Measurements from ENCODE around the gene CTXND1. TPM values are rescaled to one million over a fixed set of nuclear protein-coding genes. Genes with fewer than 3 reads are reported as not detected.
"Not testable (repeated sequence)": the region's sequence is repeated elsewhere in the genome, so short reads cannot be mapped to it uniquely, and the experiment has no call there.

Gene CTXND1
- total RNA-seq: not detected

DNA sequence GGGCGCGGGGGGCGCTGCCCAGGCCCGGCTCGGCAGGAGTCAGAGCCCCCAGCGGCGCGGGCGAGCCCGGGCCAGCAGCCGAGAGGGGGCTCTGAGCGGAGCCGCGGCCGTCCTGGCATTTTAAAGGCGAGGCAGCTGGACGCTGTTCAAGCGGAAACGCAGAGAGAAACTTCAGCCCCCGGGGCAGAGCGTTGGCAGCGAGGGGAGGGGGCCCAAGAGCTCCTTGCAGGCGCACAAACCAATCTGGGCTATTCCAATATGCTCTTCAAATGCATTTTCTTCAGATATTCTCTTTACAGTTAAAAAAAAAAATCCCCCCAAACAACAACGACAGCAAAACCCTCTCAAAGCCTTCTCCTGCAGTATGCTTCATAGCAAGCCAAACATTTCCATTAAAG is at the start of gene CTXND1:
Gene CTXND1, minus strand, starts transcription at position 93 of the 398 bp plus-strand sequence. CDS start 50,264 bp downstream, outside the sequence.
- intact Hi-C loops (cut with DNase I, micrococcal nuclease): no loop called here
- DNase-seq: no peak
- H3K27me3 Mint-ChIP-seq: peaks cover 57% of the 10 kb centered on the region
- ATAC-seq: no peak
- H3K9me3 Mint-ChIP-seq (ENCODE audit: low read depth): no peaks in the 10 kb centered on the region
- ChIA-PET POLR2A (no interaction called here), CTCF (no interaction called here)
- H3K27ac Mint-ChIP-seq: no peak within 1 kb of the TSS
- no peaks in the 10 kb centered on the region for H3K36me3 Mint-ChIP-seq (ENCODE audit: low read depth)
- peak within 1 kb of the TSS; percentile 34 for H3K4me3 Mint-ChIP-seq
- peaks cover 8% of the 10 kb centered on the region for H3K4me1 Mint-ChIP-seq

GRCh38 chr15:80301472-80301871 is 49.5 kb upstream of the CTXND1 start:
- H3K4me3 Mint-ChIP-seq: no peak overlapping the region
- CTCF ChIA-PET: no interaction called here
- H3K27ac Mint-ChIP-seq: no peak overlapping the region
- no peaks in the 10 kb centered on the region for H3K9me3 Mint-ChIP-seq (ENCODE audit: low read depth)
- H3K36me3 Mint-ChIP-seq (ENCODE audit: low read depth): no peaks in the 10 kb centered on the region
- ATAC-seq (no peak), DNase-seq (no peak)
- peaks cover 8% of the 10 kb centered on the region for H3K27me3 Mint-ChIP-seq
- POLR2A ChIA-PET: no interaction called here
- intact Hi-C loops (cut with DNase I, micrococcal nuclease): no loop called here
- no peaks in the 10 kb centered on the region for H3K4me1 Mint-ChIP-seq

- H3K27ac Mint-ChIP-seq; POLR2A ChIA-PET; CTCF ChIA-PET; DNase-seq; ATAC-seq; intact Hi-C loops (cut with DNase I, micrococcal nuclease); H3K27me3 Mint-ChIP-seq; H3K4me3 Mint-ChIP-seq; H3K36me3 Mint-ChIP-seq (ENCODE audit: low read depth); H3K4me1 Mint-ChIP-seq; H3K9me3 Mint-ChIP-seq (ENCODE audit: low read depth): not testable (repeated sequence)
These were observed 43.8 kb upstream of the CTXND1 start for GRCh38 chr15:80295777-80296176.

- no peak overlapping the region for H3K4me3 Mint-ChIP-seq
- no peaks in the 10 kb centered on the region for H3K36me3 Mint-ChIP-seq (ENCODE audit: low read depth)
- no peak for DNase-seq
- intact Hi-C loops (cut with DNase I, micrococcal nuclease): no loop called here
- H3K27me3 Mint-ChIP-seq: peaks cover 15% of the 10 kb centered on the region
- no peaks in the 10 kb centered on the region for H3K9me3 Mint-ChIP-seq (ENCODE audit: low read depth)
- H3K27ac Mint-ChIP-seq: no peak overlapping the region
- CTCF ChIA-PET: no interaction called here
- no peak for ATAC-seq
- peaks cover 4% of the 10 kb centered on the region for H3K4me1 Mint-ChIP-seq
- POLR2A ChIA-PET: no interaction called here
These were observed 40.1 kb upstream of the CTXND1 start for GRCh38 chr15:80292079-80292478.

DNA sequence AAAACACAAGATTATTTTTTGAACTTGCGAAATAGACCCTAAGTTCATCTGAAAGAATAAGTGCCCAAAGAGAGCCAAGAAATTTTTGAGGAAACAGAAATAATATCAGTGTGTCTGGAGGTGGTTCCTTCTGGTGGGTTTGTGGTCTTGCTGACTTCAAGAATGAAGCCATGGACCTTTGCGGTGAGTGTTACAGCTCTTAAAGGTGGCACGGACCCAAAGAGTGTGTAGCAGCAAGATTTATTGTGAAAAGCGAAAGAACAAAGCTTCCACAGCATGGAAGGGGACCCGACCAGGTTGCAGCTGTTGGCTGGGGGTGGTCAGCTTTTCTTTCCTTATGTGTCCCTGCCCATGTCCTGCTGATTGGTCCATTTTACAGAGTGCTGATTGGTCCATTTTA is 38.9 kb upstream of the CTXND1 start:
- DNase-seq; H3K27ac Mint-ChIP-seq; H3K9me3 Mint-ChIP-seq (ENCODE audit: low read depth); H3K4me3 Mint-ChIP-seq; ATAC-seq; POLR2A ChIA-PET; intact Hi-C loops (cut with DNase I, micrococcal nuclease); H3K4me1 Mint-ChIP-seq; CTCF ChIA-PET; H3K36me3 Mint-ChIP-seq (ENCODE audit: low read depth): not testable (repeated sequence)
- H3K27me3 Mint-ChIP-seq: peaks cover 26% of the 10 kb centered on the region

GRCh38 chr15:80289528-80290495 is 37.8 kb upstream of the CTXND1 start:
- no peak overlapping the region for H3K4me3 Mint-ChIP-seq
- CTCF ChIA-PET: interaction anchor here (0.6 to 0.7 kb wide), 3 partner anchors 102 to 900 kb away, joined by 3 read pairs; no protein-coding TSS in a partner anchor
- POLR2A ChIA-PET: no interaction called here

DNA sequence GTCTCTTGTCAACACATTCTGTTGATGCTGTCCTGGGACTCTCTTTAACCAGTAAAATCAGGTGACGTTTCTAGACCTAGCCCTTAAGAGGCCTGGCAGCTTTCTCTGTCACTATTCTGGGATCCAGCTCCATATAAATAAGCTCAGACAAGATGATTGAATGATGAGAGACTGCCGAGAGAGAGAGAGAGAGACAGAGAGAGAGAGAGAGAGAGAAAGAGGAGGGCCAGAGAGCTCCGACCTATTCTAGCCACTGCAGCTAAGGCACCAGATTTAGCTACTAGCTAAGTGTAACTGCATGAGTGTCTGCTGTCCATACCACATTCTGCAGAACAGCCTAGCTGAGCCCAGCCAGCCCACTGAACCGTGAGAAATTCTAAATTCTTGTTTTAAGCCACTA is 36.1 kb upstream of the CTXND1 start:
- Mint-ChIP-seq H3K27me3 (peaks cover 24% of the 10 kb centered on the region), H3K36me3 (ENCODE audit: low read depth) (no peaks in the 10 kb centered on the region), H3K27ac (no peak overlapping the region), H3K4me3 (no peak overlapping the region), H3K4me1 (peaks cover 4% of the 10 kb centered on the region), H3K9me3 (ENCODE audit: low read depth) (no peaks in the 10 kb centered on the region)
- DNase-seq (no peak), ATAC-seq (no peak)
- intact Hi-C loops (cut with DNase I, micrococcal nuclease): no loop called here
- ChIA-PET POLR2A (no interaction called here), CTCF (no interaction called here)

More at GRCh38 chr15:80289528-80290495, 37.8 kb upstream of the CTXND1 start:
- DNase-seq (no peak), ATAC-seq (no peak)
- Mint-ChIP-seq H3K27ac (no peak overlapping the region), H3K4me1 (peaks cover 4% of the 10 kb centered on the region), H3K27me3 (peaks cover 27% of the 10 kb centered on the region), H3K36me3 (ENCODE audit: low read depth) (no peaks in the 10 kb centered on the region), H3K9me3 (ENCODE audit: low read depth) (no peaks in the 10 kb centered on the region)
- intact Hi-C loops (cut with DNase I, micrococcal nuclease): no loop called here

DNA sequence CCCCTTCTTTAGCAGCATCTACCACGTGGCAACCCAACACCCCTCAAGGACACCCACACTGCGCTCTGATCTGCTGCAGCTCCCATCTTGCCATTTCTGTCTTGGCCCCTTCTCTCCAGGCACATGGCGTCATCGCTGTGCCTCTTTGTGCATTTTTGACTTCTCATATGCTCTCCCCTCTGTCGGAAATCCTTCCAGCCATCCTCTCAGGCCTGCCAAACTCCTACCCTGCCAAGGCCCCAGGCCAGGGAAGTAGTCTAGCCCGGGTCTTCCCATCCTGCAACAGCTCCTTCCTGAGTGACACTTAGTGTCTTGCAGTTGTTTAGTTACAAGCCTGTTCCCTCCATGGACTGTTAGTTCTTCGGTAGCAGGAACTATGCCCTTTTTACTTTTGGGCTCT is 34.0 kb upstream of the CTXND1 start:
- DNase-seq (no peak), ATAC-seq (no peak)
- POLR2A ChIA-PET: no interaction called here
- intact Hi-C loops (cut with DNase I, micrococcal nuclease): no loop called here
- Mint-ChIP-seq H3K27ac (no peak overlapping the region), H3K36me3 (ENCODE audit: low read depth) (no peaks in the 10 kb centered on the region), H3K4me3 (no peak overlapping the region), H3K27me3 (peaks cover 24% of the 10 kb centered on the region), H3K4me1 (peaks cover 4% of the 10 kb centered on the region), H3K9me3 (ENCODE audit: low read depth) (no peaks in the 10 kb centered on the region)
- CTCF ChIA-PET: no interaction called here

DNA sequence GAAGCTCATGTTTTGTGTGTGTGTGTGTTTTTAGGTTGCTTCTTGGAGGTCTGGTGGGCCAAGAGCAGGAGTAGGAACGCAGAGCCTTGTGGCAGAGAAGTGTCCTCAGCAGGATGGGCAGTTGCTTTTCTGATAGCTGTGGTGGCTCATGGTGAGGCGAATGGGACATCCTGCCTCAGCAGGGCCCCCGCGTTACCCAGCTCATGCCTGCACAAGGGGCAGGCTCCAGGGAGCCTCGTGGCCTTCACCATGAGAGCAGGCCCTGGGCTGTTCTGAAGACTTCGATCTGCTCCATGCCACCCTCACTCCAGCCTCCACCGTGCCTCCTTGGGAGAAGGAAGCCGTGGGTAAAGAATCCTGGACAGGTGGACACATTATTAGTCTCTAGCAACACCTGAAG is 33.4 kb upstream of the CTXND1 start:
- intact Hi-C loops (cut with DNase I, micrococcal nuclease): no loop called here
- no peaks in the 10 kb centered on the region for H3K9me3 Mint-ChIP-seq (ENCODE audit: low read depth)
- H3K4me3 Mint-ChIP-seq: no peak overlapping the region
- POLR2A ChIA-PET: no interaction called here
- peaks cover 2% of the 10 kb centered on the region for H3K4me1 Mint-ChIP-seq
- no peak overlapping the region for H3K27ac Mint-ChIP-seq
- no peaks in the 10 kb centered on the region for H3K36me3 Mint-ChIP-seq (ENCODE audit: low read depth)
- peaks cover 24% of the 10 kb centered on the region for H3K27me3 Mint-ChIP-seq
- no peak for DNase-seq
- CTCF ChIA-PET: no interaction called here
- ATAC-seq: no peak

GRCh38 chr15:80283531-80283930 is 31.5 kb upstream of the CTXND1 start:
- POLR2A ChIA-PET: no interaction called here

DNA sequence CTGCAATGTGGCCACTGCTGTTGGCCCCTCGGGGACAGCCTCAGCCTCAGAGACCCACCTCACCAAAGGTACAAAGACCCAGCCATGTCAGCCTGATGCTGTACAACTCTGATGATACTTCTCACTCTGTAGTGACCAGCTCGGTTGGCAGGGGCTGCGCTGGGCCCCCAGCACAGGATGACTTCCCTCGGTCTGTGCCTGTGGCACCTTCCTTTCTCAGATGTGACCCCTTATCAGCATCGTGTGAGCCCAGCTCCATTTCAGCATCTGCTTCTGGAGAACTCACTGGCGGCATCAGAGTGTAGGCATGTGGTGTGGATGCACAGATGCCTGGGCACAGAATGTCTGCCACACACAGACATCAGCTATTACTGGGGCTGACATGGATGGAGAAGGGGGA is 25.1 kb upstream of the CTXND1 start:
- H3K4me3 Mint-ChIP-seq: no peak overlapping the region
- ChIA-PET CTCF (no interaction called here), POLR2A (no interaction called here)
- intact Hi-C loops (cut with DNase I, micrococcal nuclease): no loop called here
- H3K9me3 Mint-ChIP-seq (ENCODE audit: low read depth): no peaks in the 10 kb centered on the region
- H3K27ac Mint-ChIP-seq: no peak overlapping the region
- H3K36me3 Mint-ChIP-seq (ENCODE audit: low read depth): no peaks in the 10 kb centered on the region
- DNase-seq (no peak), ATAC-seq (no peak)
- H3K4me1 Mint-ChIP-seq: no peaks in the 10 kb centered on the region
- H3K27me3 Mint-ChIP-seq: peaks cover 3% of the 10 kb centered on the region

More at GRCh38 chr15:80283531-80283930, 31.5 kb upstream of the CTXND1 start:
- no peaks in the 10 kb centered on the region for H3K9me3 Mint-ChIP-seq (ENCODE audit: low read depth)
- no peak overlapping the region for H3K4me3 Mint-ChIP-seq
- no peaks in the 10 kb centered on the region for H3K4me1 Mint-ChIP-seq
- DNase-seq (no peak), ATAC-seq (no peak)
- CTCF ChIA-PET: no interaction called here
- H3K27ac Mint-ChIP-seq: no peak overlapping the region
- intact Hi-C loops (cut with DNase I, micrococcal nuclease): no loop called here
- peaks cover 22% of the 10 kb centered on the region for H3K27me3 Mint-ChIP-seq
- H3K36me3 Mint-ChIP-seq (ENCODE audit: low read depth): no peaks in the 10 kb centered on the region

- Mint-ChIP-seq H3K27me3 (peaks cover 6% of the 10 kb centered on the region), H3K4me1 (no peaks in the 10 kb centered on the region), H3K9me3 (ENCODE audit: low read depth) (no peaks in the 10 kb centered on the region), H3K27ac (no peak overlapping the region), H3K36me3 (ENCODE audit: low read depth) (no peaks in the 10 kb centered on the region), H3K4me3 (no peak overlapping the region)
- DNase-seq (no peak), ATAC-seq (no peak)
- ChIA-PET POLR2A (no interaction called here), CTCF (interaction anchor here (0.6 kb wide), 1 partner anchor 36 kb away, joined by 3 read pairs; no protein-coding TSS in a partner anchor)
- intact Hi-C loops (cut with DNase I, micrococcal nuclease): no loop called here
These were observed 23.9 kb upstream of the CTXND1 start for GRCh38 chr15:80275961-80276360.

All from activated CD4-positive, alpha-beta T cell treated with anti-CD3 and anti-CD28 coated beads for 36 hours (primary cell).